Neural cell (in vitro differentiated cells): Measurements from ENCODE around the gene SPTB. TPM values are rescaled to one million over a fixed set of nuclear protein-coding genes. Genes with fewer than 3 reads are reported as not detected.

Source experiments
- H2AFZ ChIP-seq: fragments of 200-600, 300-800 bp; sonication (generic), shearing (Covaris generic); 2 replicates; pipeline ENCODE4 v1.6.0; 2014; ENCODE audit warnings: low read depth, mild to moderate bottlenecking, antibody characterized with exemption, low read length, moderate library complexity
- H3F3A ChIP-seq: fragments of 200-600 bp; shearing (Covaris generic); 2 replicates; pipeline ENCODE4 v1.6.1; 2016; ENCODE audit warnings: mild to moderate bottlenecking, moderate library complexity, mixed read lengths, antibody characterized with exemption, low read length; ENCODE audit not compliant: insufficient read depth, poor library complexity, severe bottlenecking
- H3K27ac ChIP-seq: fragments of 200-600, 300-800 bp; sonication (generic), shearing (Covaris generic); 2 replicates; pipeline ENCODE4 v1.5.1; 2014; ENCODE audit warnings: mild to moderate bottlenecking, low read length, moderate library complexity
- H3K27me3 ChIP-seq: fragments of 300-800, 200-600 bp; sonication (generic), shearing (Covaris generic); 2 replicates; pipeline ENCODE4 v1.6.0; 2014; ENCODE audit warnings: mild to moderate bottlenecking, low read depth, low read length, moderate library complexity; ENCODE audit not compliant: insufficient read depth
- H3K36me3 ChIP-seq: fragments of 300-800, 200-600 bp; sonication (generic), shearing (Covaris generic); 2 replicates; pipeline ENCODE4 v1.5.1; 2014; ENCODE audit warnings: mild to moderate bottlenecking, antibody characterized with exemption, low read length, moderate library complexity; ENCODE audit not compliant: insufficient read depth
- H3K4me2 ChIP-seq: fragments of 300-800, 200-600 bp; sonication (generic), shearing (Covaris generic); 2 replicates; pipeline ENCODE4 v1.6.0; 2014; ENCODE audit warnings: mild to moderate bottlenecking, low read length
- H3K4me3 ChIP-seq: fragments of 300-800, 200-600 bp; sonication (generic), shearing (Covaris generic); 2 replicates; pipeline ENCODE4 v1.5.1; 2014; ENCODE audit warnings: mild to moderate bottlenecking, low read length, moderate library complexity
- H3K79me2 ChIP-seq: fragments of 200-600 bp; shearing (Covaris generic); replicated peaks from 2 replicates; pipeline ENCODE4 v1.6.0; 2014; ENCODE audit warnings: mild to moderate bottlenecking, low read length, moderate library complexity; ENCODE audit not compliant: insufficient read depth
- H3K9ac ChIP-seq: fragments of 300-800, 200-600 bp; sonication (generic), shearing (Covaris generic); 2 replicates; pipeline ENCODE4 v1.6.1; 2016; ENCODE audit warnings: mild to moderate bottlenecking, low read length, mixed read lengths
- H3K9me2 ChIP-seq: fragments of 200-600 bp; shearing (Covaris generic); 2 replicates; pipeline ENCODE4 v1.6.1; 2016; ENCODE audit warnings: mild to moderate bottlenecking, low read length, mixed read lengths; ENCODE audit not compliant: insufficient read depth
- H3K9me3 ChIP-seq: fragments of 200-600, 300-800 bp; sonication (generic), shearing (Covaris generic); 2 replicates; pipeline ENCODE4 v1.6.1; 2016; ENCODE audit warnings: mild to moderate bottlenecking, mixed run types, low read length, moderate library complexity, mixed read lengths
- H4K20me1 ChIP-seq: fragments of 200-600 bp; shearing (Covaris generic); 2 replicates; pipeline ENCODE4 v1.6.1; 2016; ENCODE audit warnings: mild to moderate bottlenecking, mixed run types; ENCODE audit not compliant: insufficient read depth
- CTCF ChIP-seq: fragments of 450-650 bp; IDR thresholded peaks from 2 replicates; pipeline ENCODE4 v1.5.1; 2014; ENCODE audit warnings: antibody characterized with exemption, mild to moderate bottlenecking, moderate library complexity; ENCODE audit not compliant: poor library complexity, severe bottlenecking
- EP300 ChIP-seq: fragments of 450-650 bp; conservative IDR thresholded peaks from 2 replicates; pipeline ENCODE4 v1.6.1; 2014; ENCODE audit warnings: antibody characterized with exemption, mild to moderate bottlenecking, moderate library complexity; ENCODE audit not compliant: poor library complexity, severe bottlenecking
- EZH2 ChIP-seq: fragments of 200-600, 300-800 bp; shearing (Covaris generic), sonication (generic); IDR thresholded peaks from 2 replicates; pipeline ENCODE4 v1.6.1; 2014; ENCODE audit warnings: antibody characterized with exemption, low read length, borderline replicate concordance, mild to moderate bottlenecking; ENCODE audit not compliant: insufficient read depth, poor library complexity, severe bottlenecking
- MXI1 ChIP-seq: fragments of 450-650 bp; conservative IDR thresholded peaks from 2 replicates; pipeline ENCODE4 v1.6.1; 2014; ENCODE audit warnings: antibody characterized with exemption, mild to moderate bottlenecking; ENCODE audit not compliant: poor library complexity, severe bottlenecking
- POLR2AphosphoS5 ChIP-seq: IDR thresholded peaks from 2 replicates; pipeline ENCODE4 v1.6.1; 2012
- RAD21 ChIP-seq: fragments of 450-650 bp; conservative IDR thresholded peaks from 2 replicates; pipeline ENCODE4 v1.6.1; 2014; ENCODE audit warnings: antibody characterized with exemption, mild to moderate bottlenecking, moderate library complexity
- REST ChIP-seq: IDR thresholded peaks from 2 replicates; pipeline ENCODE4 v1.6.1; 2012; ENCODE audit warnings: borderline replicate concordance
- SMC3 ChIP-seq: fragments of 450-650 bp; conservative IDR thresholded peaks from 2 replicates; pipeline ENCODE4 v1.6.1; 2014; ENCODE audit warnings: antibody characterized with exemption, mild to moderate bottlenecking, moderate library complexity; ENCODE audit not compliant: poor library complexity
- TAF1 ChIP-seq: IDR thresholded peaks from 2 replicates; pipeline ENCODE4 v1.6.1; 2012; ENCODE audit warnings: low read depth
- polyA plus RNA-seq: library from polyadenylated mRNA; depleted of rRNA; stranded (reverse); fragments of >200 nt; gene quantifications from 2 replicates; pipeline ENCODE4 v1.2.3, GENCODE V29; 2014

Gene SPTB
- polyA plus RNA-seq, 1 donor from 2014 or later = 1.9 TPM

- H3F3A ChIP-seq = no peaks in the 10 kb centered on the region
- TF ChIP-seq EZH2 (no peak), POLR2AphosphoS5 (no peak), MXI1 (no peak), RAD21 (no peak), TAF1 (no peak), CTCF (no peak), REST (no peak), EP300 (no peak), SMC3 (no peak)
- H4K20me1 ChIP-seq = no peaks in the 10 kb centered on the region
- H3K9me2 ChIP-seq = no peaks in the 10 kb centered on the region
- H3K9me3 ChIP-seq = no peaks in the 10 kb centered on the region
- H3K36me3 ChIP-seq = peaks cover 15% of the 10 kb centered on the region
- H3K9ac ChIP-seq = no peak overlapping the region
- no peak overlapping the region for H3K4me2 ChIP-seq
- H3K4me3 ChIP-seq = no peak overlapping the region
- H3K27me3 ChIP-seq = no peaks in the 10 kb centered on the region
- no peak overlapping the region for H2AFZ ChIP-seq
- H3K79me2 ChIP-seq = no peaks in the 10 kb centered on the region
- no peak overlapping the region for H3K27ac ChIP-seq
Observed at GRCh38 chr14:64731141-64731581, 148.5 kb downstream of the SPTB start.

GRCh38 chr14:64730681-64731080 is 149.0 kb downstream of the SPTB start:
- H3K9me2 ChIP-seq = no peaks in the 10 kb centered on the region
- peaks cover 15% of the 10 kb centered on the region for H3K36me3 ChIP-seq
- TF ChIP-seq RAD21 (no peak), CTCF (no peak), TAF1 (no peak), SMC3 (no peak), EP300 (no peak), MXI1 (no peak), REST (no peak)
- no peaks in the 10 kb centered on the region for H4K20me1 ChIP-seq
- no peak overlapping the region for H3K4me3 ChIP-seq
- no peaks in the 10 kb centered on the region for H3K79me2 ChIP-seq
- H2AFZ ChIP-seq = no peak overlapping the region
- H3K9ac ChIP-seq = no peak overlapping the region
- H3K27ac ChIP-seq = no peak overlapping the region
- H3F3A ChIP-seq = no peaks in the 10 kb centered on the region
- H3K27me3 ChIP-seq = no peaks in the 10 kb centered on the region
- no peaks in the 10 kb centered on the region for H3K9me3 ChIP-seq
- H3K4me2 ChIP-seq = no peak overlapping the region
